Stimulated activated CD8-positive, alpha-beta memory T cell treated with anti-CD3 and anti-CD28 coated beads, Interleukin-7, amount 100 ng/mL, for 48 hours (primary cell): ENCODE measurements around the gene SAP30.

ENCODE experiments used
- DNase-seq, 2 donors: peaks; one replicate each; pipeline ENCODE4 v3.0.0-alpha.2; 2020; ENCODE audit warnings: low read depth in 1 of 2; ENCODE audit errors: extremely low read depth in 1 of 2

Gene SAP30

GRCh38 chr4:173365359-173365996 is 5.3 kb upstream of the SAP30 start:
- DNase-seq, result no peak

- DNase-seq, result no peak
Measured at GRCh38 chr4:173367285-173367684, 3.5 kb upstream of the SAP30 start.

GRCh38 chr4:173367946-173368345 is 2.8 kb upstream of the SAP30 start:
- DNase-seq, result no peak

GRCh38 chr4:173370130-173370476 is 651 bp upstream of the SAP30 start:
- peak; percentile 1 to 45 for DNase-seq

GRCh38 chr4:173371292-173372192 is 788 bp downstream of the SAP30 start:
- DNase-seq, result peak; percentile 17 to 20

GRCh38 chr4:173374588-173374987 is 3.8 kb downstream of the SAP30 start:
- no peak for DNase-seq

GRCh38 chr4:173379929-173380328 is 9.2 kb downstream of the SAP30 start:
- no peak for DNase-seq

- no peak for DNase-seq
Measured at GRCh38 chr4:173380987-173381386, 10.2 kb downstream of the SAP30 start.

- DNase-seq, result no peak
Measured at GRCh38 chr4:173381610-173382009, 10.9 kb downstream of the SAP30 start.

- DNase-seq, result no peak
Measured at GRCh38 chr4:173382349-173382748, 11.6 kb downstream of the SAP30 start.

GRCh38 chr4:173386751-173387150 is 16.0 kb downstream of the SAP30 start:
- DNase-seq, result no peak

- no peak for DNase-seq
Measured at GRCh38 chr4:173391701-173392100, 20.9 kb downstream of the SAP30 start.

GRCh38 chr4:173397604-173398003 is 26.9 kb downstream of the SAP30 start:
- no peak for DNase-seq

- DNase-seq, result no peak
Measured at GRCh38 chr4:173398220-173398619, 27.5 kb downstream of the SAP30 start.

GRCh38 chr4:173398779-173399415 is 28.1 kb downstream of the SAP30 start, which contains the start of gene SCRG1:
TSS of gene SCRG1 (minus strand) at chr4:173399116. CDS start at chr4:173391414, 7,702 bp downstream.
- no peak for DNase-seq

GRCh38 chr4:173401063-173401462 is 30.3 kb downstream of the SAP30 start:
- no peak for DNase-seq

GRCh38 chr4:173403051-173403450 is 32.3 kb downstream of the SAP30 start:
- no peak for DNase-seq

GRCh38 chr4:173404296-173404865 is 33.6 kb downstream of the SAP30 start:
- DNase-seq, result no peak

- no peak for DNase-seq
Measured at GRCh38 chr4:173405840-173406606, 35.3 kb downstream of the SAP30 start.

GRCh38 chr4:173410079-173410478 is 39.3 kb downstream of the SAP30 start:
- DNase-seq, result no peak
